K562 (cell line): ENCODE results near the gene ASS1.

ENCODE experiments used
- CREM ChIP-seq: IDR thresholded peaks from 2 replicates; pipeline ENCODE4 v1.6.1; 2014; ENCODE audit warnings: antibody characterized with exemption, low read depth
- EP300 ChIP-seq: IDR thresholded peaks from 2 replicates; pipeline ENCODE4 v1.6.1; 2012; ENCODE audit warnings: low read length, improper control_type of control experiment
- MAZ ChIP-seq, 2 experiments: fragments of 450-650 bp in 1 of 2; sonication (generic) in 1 of 2; formaldehyde crosslinking; IDR thresholded peaks in 1 of 2; conservative IDR thresholded peaks in 1 of 2; 2 replicates each; pipeline versions ENCODE4 v1.4.0 to v1.5.0; 2020; ENCODE audit warnings: mild to moderate bottlenecking in 1 of 2, missing genetic modification reagents in 1 of 2
- MXI1 ChIP-seq: IDR thresholded peaks from 2 replicates; pipeline ENCODE4 v1.6.1; 2011; ENCODE audit warnings: low read depth, mild to moderate bottlenecking, improper control_type of control experiment, low read length
- NR2C2 ChIP-seq, 2 experiments: fragments of 200-800 bp in 1 of 2; sonication (Bioruptor generic) in 1 of 2; sonication (generic) in 1 of 2; formaldehyde crosslinking in 1 of 2; IDR thresholded peaks; 2 replicates each; pipeline versions ENCODE4 v1.6.1 to v1.8.0; 2016 to 2022; ENCODE audit warnings: mild to moderate bottlenecking in 1 of 2, missing compliant biosample characterization in 1 of 2, missing genetic modification characterization in 1 of 2, missing genetic modification reagents in 1 of 2
- POLR2A ChIP-seq: fragments of 450-650 bp; conservative IDR thresholded peaks from 2 replicates; pipeline ENCODE4 v1.6.1; 2016
- TCF7L2 ChIP-seq: fragments of 150-350 bp; IDR thresholded peaks from 2 replicates; pipeline ENCODE4 v1.6.1; 2016; ENCODE audit warnings: low read depth, mild to moderate bottlenecking, low read length, moderate library complexity
- TEAD1 ChIP-seq, 2 experiments: fragments of 450-650 bp in 1 of 2; sonication (generic) in 1 of 2; formaldehyde crosslinking; IDR thresholded peaks; 2 replicates each; pipeline versions ENCODE4 v1.4.0 to v1.8.0; 2020 to 2022; ENCODE audit warnings: mild to moderate bottlenecking in 2 of 2, missing genetic modification reagents in 1 of 2
- TEAD4 ChIP-seq, 2 experiments: sonication (generic) in 1 of 2; formaldehyde crosslinking in 1 of 2; IDR thresholded peaks; 2 replicates each; pipeline versions ENCODE4 v1.6.1 to v1.8.0; 2012 to 2022; ENCODE audit warnings: borderline replicate concordance in 1 of 2, inconsistent platforms in 1 of 2, low read length in 1 of 2, mild to moderate bottlenecking in 1 of 2, missing genetic modification reagents in 1 of 2
- TF ChIP-seq, protein P1 (sequence below), 3 experiments: IDR thresholded peaks in 2 of 3; conservative IDR thresholded peaks in 1 of 3; 2 replicates each; pipeline ENCODE4 v1.5.1; 2011 to 2012; ENCODE audit warnings: low read length in 3 of 3, mild to moderate bottlenecking in 3 of 3, control low read depth in 2 of 3, improper control_type of control experiment in 1 of 3, inconsistent platforms in 1 of 3, low read depth in 1 of 3, mixed read lengths in 1 of 3, moderate library complexity in 1 of 3; ENCODE audit not compliant: insufficient read depth in 2 of 3

DNA sequence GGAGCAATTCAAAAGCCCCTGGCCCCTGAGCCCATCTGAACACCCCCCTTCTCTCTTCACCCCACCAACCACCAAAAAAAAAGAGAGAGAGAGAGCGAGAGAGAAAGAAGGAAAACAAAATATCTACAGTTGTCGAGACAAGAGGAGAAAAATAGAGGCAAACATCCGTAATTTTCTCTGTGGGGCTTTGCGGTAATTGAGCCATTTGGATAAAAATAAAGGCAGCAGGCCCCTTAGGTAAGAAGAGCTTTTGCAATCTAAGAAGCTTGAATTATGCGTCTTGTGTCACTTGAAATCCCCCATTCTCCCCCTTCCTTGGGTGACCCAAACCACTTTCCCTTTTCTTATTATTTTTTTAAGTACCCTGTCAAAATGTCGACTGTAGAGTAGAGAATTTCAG, 99.1 kb downstream of the ASS1 start:
- no peak for TF ChIP-seq POLR2A
- TF ChIP-seq MAZ (CRISPR knock-in tag; conservative IDR thresholded peaks at IDR 0.05 in 1 of 2, IDR thresholded peaks at IDR 0.05 in 1 of 2) = no peak
- TF ChIP-seq MXI1 = no peak
- TF ChIP-seq, protein P1, sequence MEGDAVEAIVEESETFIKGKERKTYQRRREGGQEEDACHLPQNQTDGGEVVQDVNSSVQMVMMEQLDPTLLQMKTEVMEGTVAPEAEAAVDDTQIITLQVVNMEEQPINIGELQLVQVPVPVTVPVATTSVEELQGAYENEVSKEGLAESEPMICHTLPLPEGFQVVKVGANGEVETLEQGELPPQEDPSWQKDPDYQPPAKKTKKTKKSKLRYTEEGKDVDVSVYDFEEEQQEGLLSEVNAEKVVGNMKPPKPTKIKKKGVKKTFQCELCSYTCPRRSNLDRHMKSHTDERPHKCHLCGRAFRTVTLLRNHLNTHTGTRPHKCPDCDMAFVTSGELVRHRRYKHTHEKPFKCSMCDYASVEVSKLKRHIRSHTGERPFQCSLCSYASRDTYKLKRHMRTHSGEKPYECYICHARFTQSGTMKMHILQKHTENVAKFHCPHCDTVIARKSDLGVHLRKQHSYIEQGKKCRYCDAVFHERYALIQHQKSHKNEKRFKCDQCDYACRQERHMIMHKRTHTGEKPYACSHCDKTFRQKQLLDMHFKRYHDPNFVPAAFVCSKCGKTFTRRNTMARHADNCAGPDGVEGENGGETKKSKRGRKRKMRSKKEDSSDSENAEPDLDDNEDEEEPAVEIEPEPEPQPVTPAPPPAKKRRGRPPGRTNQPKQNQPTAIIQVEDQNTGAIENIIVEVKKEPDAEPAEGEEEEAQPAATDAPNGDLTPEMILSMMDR (IDR thresholded peaks at IDR 0.05 in 2 of 3, conservative IDR thresholded peaks at IDR 0.05 in 1 of 3; ENCODE audit: insufficient read depth in 2 of 3, low read depth in 1 of 3, low read length in 3 of 3) = no peak
- TF ChIP-seq NR2C2 (CRISPR knock-in tag; IDR thresholded peaks at IDR 0.05) = no peak
- no peak for TF ChIP-seq NR2C2 (tag; IDR thresholded peaks at IDR 0.05)
- TF ChIP-seq EP300 = no peak
- no peak for TF ChIP-seq TCF7L2
- TF ChIP-seq TEAD4 (IDR thresholded peaks at IDR 0.05; ENCODE audit: low read length) = no peak
- no peak for TF ChIP-seq TEAD4 (CRISPR knock-in tag; IDR thresholded peaks at IDR 0.05; ENCODE audit: borderline replicate concordance)
- TF ChIP-seq TEAD1 (CRISPR knock-in tag; IDR thresholded peaks at IDR 0.05) = no peak
- no peak for TF ChIP-seq CREM
